IPS-18a (cell line): ENCODE measurements around the gene HOXD10.

Source experiments
- H3K27ac ChIP-seq: one replicate; pipeline ENCODE4 v1.5.1; 2013; ENCODE audit warnings: low read length
- H3K27me3 ChIP-seq: one replicate; pipeline ENCODE4 v1.6.1; 2013; ENCODE audit warnings: mild to moderate bottlenecking, low read length; ENCODE audit not compliant: control insufficient read depth, insufficient read depth
- H3K36me3 ChIP-seq: one replicate; pipeline ENCODE4 v1.6.1; 2013; ENCODE audit warnings: low read depth, low read length; ENCODE audit not compliant: control insufficient read depth
- H3K4me1 ChIP-seq: one replicate; pipeline ENCODE4 v1.6.1; 2013; ENCODE audit warnings: low read depth, low read length; ENCODE audit not compliant: control insufficient read depth
- H3K4me3 ChIP-seq: one replicate; pipeline ENCODE4 v1.5.1; 2013; ENCODE audit warnings: low read length
- H3K9ac ChIP-seq: one replicate; pipeline ENCODE4 v1.6.1; 2013; ENCODE audit warnings: mild to moderate bottlenecking, low read length, moderate library complexity
- H3K9me3 ChIP-seq: one replicate; pipeline ENCODE4 v1.6.1; 2013; ENCODE audit warnings: low read depth, low read length; ENCODE audit not compliant: control insufficient read depth

The HOXD10 gene

DNA sequence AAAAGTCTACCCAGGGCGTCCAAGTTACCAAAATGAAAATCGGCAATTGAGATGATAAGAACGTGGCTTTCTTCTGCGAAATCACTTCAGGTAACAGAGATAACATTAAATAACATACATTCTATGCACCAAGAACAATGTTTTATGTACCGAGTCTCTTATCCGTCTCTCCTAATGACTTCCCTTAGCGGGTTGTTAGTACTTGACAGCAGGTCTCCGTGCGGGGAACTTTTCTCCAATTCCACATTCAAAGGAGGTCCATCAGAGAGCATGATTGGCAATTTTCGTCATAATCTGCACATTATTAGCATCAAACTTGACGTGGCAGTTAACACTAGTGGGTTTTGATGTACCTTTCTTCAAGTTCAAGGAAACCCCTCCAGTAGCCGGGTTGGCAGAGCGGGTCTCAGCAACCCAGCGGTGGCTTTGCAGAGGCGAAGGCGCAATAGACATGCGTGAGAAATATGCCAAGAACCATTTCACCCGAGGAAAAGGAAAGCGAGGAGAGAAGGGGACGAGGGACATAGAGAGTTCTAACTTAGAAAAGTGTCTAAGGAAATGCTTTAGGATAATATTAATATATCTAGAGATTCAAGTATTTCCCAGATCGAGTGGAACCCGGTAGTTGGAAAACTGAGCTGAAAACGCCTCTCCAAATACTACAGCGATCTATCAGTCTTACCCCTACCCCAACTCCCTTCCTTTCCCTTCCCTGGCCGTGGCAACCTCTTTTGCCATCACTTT lies 37.9 kb upstream of the HOXD10 start:
- Histone ChIP-seq H3K9ac (no peak overlapping the region), H3K27ac (no peak overlapping the region), H3K4me1 (peaks cover 10% of the 10 kb centered on the region), H3K9me3 (no peaks in the 10 kb centered on the region), H3K36me3 (no peaks in the 10 kb centered on the region), H3K27me3 (peaks cover 99% of the 10 kb centered on the region), H3K4me3 (peak overlapping the region; percentile 36)

DNA sequence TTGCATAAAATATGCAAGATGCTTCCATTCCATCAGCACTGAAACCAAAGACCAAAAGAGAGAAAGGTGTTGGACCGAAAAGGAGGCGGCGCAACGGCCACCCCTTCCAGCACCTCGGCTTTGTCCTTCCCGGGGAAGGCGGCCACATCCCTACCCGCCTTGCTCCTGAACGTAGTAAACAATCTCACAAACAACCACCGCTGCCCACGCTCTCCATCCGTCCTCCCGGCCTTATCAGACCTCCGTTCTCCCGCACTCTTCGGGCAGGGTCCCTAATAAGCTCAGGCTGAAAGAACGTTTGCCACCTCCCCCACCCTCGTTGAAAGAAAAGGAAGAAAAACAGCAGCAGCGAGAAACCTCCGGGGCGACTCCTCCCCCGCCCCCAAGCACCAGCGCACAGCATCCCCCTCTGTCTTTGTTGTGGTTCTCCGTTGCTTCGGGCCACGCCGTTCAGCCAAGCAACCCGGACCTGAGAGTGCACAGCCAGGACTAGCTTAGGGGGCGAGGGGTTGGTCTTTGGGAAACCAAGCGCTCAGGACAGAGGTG lies 37.2 kb upstream of the HOXD10 start:
- H3K27me3 ChIP-seq: peaks cover 99% of the 10 kb centered on the region
- H3K4me1 ChIP-seq: peaks cover 10% of the 10 kb centered on the region
- no peak overlapping the region for H3K9ac ChIP-seq
- H3K9me3 ChIP-seq: no peaks in the 10 kb centered on the region
- no peak overlapping the region for H3K27ac ChIP-seq
- peak overlapping the region; percentile 36 for H3K4me3 ChIP-seq
- no peaks in the 10 kb centered on the region for H3K36me3 ChIP-seq

DNA sequence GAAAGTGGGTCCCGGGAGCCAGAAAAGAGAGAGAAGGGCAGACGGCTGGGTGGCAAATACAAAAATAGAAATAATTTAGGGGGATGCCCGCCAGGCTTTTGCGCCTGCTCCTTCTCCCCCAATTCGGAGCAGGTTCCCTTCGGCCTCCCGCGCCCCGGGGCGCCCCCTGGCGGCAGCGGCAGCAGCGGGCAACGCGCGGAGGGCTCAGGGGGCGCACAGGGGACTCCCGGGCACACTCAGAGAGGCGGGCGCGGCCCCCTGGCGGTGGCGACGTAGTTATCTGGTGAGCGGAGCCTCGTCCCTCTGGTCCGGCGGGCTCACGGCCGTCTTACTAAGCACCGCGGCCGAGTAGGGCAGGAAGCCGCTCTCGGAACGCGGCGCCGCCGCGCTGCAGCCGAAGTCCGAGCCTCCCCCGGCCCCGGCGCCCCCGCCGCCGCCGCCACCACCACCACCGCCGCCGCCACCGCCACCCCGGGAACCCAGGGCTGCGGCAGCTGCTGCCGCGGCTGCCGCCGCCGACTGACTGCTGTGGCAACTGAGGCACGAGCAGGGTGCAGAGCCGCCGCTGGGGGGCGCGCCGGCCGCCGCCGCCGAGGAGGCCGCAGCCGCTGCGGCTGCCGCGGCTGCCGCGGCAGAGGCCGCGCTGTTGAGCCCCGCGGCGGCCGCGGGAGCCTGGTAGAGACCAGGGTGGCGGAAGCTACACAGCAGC lies 36.6 kb upstream of the HOXD10 start:
- Histone ChIP-seq H3K36me3 (no peaks in the 10 kb centered on the region), H3K4me1 (peaks cover 10% of the 10 kb centered on the region), H3K9ac (no peak overlapping the region), H3K27ac (no peak overlapping the region), H3K9me3 (no peaks in the 10 kb centered on the region), H3K27me3 (peaks cover 99% of the 10 kb centered on the region), H3K4me3 (peak overlapping the region; percentile 36)

DNA sequence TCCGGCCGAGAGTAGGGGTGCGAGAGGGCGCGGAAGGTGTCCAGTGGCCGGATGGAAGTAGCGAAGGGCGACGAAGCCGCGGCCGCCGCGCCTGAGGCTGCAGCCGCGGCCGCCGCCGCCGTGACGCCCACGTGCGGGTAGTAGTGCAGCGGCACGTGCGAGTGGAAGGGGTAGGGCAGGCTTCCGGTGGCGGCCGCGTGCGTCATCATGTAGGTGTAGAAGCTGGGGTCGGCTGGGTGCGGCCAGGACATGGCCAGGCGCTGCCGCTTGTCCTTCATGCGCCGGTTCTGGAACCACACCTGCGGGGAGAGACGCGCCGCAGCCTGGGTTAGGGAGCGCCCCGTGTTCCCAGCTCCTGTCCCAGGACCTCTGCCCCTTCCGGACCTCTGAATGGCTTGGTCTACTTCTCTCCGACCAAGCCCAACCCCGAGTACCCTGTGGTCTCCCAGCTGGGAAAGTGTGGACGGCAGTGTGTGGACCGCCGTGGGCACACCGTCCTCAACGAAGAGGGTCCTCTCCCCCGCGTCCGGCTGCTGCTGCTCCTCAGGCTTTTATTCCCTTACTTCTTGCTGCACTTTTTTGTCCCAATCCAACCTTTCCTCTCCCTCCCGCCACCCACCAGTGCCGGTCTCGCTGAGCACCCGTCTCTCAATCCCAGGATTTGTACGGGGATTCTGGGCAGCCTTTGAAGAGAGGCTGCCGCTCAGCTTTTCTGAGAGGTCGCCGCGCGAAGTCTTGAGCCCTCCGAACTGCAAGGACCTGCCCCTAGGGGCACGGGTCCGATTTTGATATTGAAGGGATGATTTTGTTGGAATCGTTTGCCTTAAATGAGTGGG lies 35.8 kb upstream of the HOXD10 start:
- H3K27me3 ChIP-seq: peaks cover 99% of the 10 kb centered on the region
- H3K4me3 ChIP-seq: no peak overlapping the region
- peaks cover 10% of the 10 kb centered on the region for H3K4me1 ChIP-seq
- H3K27ac ChIP-seq: no peak overlapping the region
- no peak overlapping the region for H3K9ac ChIP-seq
- H3K36me3 ChIP-seq: no peaks in the 10 kb centered on the region
- no peaks in the 10 kb centered on the region for H3K9me3 ChIP-seq

DNA sequence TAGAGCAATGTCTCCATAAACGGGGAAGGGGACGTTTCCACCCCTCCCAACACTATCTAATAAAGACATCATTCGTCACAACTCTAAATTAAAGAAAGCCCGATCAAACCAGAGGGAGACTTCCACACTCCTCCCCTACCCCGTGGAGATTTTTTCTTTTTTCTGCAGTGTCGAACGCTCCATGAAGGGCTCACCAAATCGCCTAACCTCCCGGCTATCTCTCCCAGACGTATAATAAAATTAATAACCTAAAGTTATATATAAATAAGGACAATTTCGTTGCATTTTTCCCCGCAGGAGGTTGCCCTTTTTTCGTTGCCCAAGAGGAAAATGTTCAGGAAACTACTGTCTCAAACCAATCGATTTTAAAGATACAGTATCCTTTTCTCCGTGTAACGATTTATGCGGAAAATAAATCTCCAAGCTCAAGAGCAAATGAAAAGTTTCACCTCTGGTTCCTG lies 35.2 kb upstream of the HOXD10 start:
- no peak overlapping the region for H3K9ac ChIP-seq
- H3K36me3 ChIP-seq: no peaks in the 10 kb centered on the region
- H3K4me3 ChIP-seq: no peak overlapping the region
- no peak overlapping the region for H3K27ac ChIP-seq
- H3K4me1 ChIP-seq: peaks cover 10% of the 10 kb centered on the region
- peaks cover 99% of the 10 kb centered on the region for H3K27me3 ChIP-seq
- H3K9me3 ChIP-seq: no peaks in the 10 kb centered on the region

DNA sequence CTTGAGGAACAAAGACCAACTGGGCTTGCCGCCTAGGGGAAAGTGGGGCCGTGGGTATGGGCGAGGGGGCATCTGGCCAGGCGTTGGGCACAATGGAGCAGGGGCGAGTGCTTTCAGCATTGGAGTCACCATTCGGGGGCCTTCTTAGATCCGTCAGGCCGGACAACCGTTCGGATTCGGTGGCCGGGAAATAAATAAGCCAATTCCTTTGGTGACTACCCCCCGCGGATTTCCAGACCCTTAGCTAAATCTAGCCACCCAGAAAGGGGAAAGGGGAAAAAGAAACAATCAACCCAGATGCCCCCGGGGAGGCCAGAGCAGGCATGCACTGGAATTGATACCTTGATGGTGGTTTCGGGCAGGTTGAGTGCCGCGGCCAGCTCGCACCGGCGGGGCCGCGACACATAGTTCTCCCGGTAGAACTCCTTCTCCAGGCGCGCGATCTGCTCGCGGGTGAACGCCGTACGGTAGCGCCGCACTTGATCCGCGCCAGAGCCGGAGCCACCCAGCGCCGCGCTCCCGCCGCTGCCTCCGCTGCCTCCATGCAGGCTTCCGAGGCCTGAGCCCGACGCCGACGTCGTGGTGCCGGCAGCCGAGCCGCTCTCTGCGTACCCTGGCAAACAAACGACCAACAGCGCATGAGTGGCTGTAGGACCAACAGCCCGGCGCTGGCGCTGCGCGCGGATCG lies 34.6 kb upstream of the HOXD10 start:
- H3K27me3 ChIP-seq: peaks cover 99% of the 10 kb centered on the region
- no peaks in the 10 kb centered on the region for H3K36me3 ChIP-seq
- H3K9ac ChIP-seq: no peak overlapping the region
- H3K4me3 ChIP-seq: no peak overlapping the region
- H3K4me1 ChIP-seq: peaks cover 10% of the 10 kb centered on the region
- no peak overlapping the region for H3K27ac ChIP-seq
- H3K9me3 ChIP-seq: no peaks in the 10 kb centered on the region

DNA sequence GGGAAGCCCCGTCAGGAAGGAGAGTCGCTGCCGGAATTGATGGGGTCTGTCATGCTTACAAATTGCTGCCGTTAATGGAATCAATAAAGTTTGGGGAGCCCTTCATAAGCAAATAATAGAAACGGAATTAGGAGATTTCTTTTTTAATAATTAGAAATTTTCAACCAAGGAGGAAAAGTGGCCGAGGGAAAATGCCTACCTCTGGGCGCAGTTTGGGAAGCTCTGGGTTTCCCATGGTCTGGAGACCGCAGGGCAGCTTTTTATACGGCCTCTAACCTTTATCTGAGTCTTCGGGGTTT lies 34.1 kb upstream of the HOXD10 start:
- Histone ChIP-seq H3K9ac (no peak overlapping the region), H3K4me1 (peaks cover 10% of the 10 kb centered on the region), H3K36me3 (no peaks in the 10 kb centered on the region), H3K9me3 (no peaks in the 10 kb centered on the region), H3K27me3 (peaks cover 99% of the 10 kb centered on the region), H3K4me3 (no peak overlapping the region), H3K27ac (no peak overlapping the region)

DNA sequence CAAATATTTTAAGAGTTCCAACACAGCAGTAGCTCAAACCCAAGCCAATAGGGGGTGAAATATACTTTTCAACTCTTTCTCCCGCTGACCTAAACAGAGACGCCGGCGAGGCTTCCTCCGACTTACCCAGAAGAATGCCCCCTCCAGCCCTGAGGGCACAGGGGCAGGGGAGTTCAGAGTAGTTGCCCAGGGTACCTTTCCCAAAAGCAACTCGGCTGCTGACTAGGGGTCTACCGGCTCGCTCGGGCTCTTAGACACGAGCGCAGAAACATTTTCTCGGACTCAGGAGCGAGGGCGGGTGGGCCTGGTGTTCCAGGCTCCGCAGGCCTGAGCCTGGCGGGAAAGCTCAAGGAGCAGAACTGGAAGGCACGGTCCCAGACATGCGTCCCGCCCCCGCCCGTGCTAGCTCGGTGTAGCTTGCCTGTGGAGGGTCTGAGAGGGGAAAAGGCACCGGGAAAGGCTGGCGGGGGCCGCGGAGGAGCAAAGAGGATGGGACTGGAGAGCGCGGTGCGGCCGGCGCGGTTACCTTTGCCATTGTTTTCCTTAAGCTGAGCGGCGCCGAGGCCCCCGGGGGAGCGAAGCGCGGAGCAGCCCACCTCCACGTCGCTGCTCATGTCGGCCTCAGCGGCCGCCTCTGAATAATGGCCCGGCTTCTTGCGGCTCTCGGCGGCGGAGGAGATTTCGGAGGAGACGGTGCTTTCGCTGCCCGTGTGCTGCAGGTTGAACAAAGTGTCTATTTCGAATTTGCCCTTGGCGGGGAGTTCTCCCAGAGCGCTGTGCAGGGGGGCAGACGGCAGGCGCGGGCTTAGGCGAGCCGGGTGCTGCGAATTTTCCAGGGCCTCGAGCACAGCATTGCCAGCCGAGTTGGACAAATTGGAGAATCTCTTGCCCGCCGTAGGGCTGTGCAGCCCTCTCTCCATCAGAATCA lies 33.5 kb upstream of the HOXD10 start:
- H3K27me3 ChIP-seq: peaks cover 99% of the 10 kb centered on the region
- no peak overlapping the region for H3K4me3 ChIP-seq

DNA sequence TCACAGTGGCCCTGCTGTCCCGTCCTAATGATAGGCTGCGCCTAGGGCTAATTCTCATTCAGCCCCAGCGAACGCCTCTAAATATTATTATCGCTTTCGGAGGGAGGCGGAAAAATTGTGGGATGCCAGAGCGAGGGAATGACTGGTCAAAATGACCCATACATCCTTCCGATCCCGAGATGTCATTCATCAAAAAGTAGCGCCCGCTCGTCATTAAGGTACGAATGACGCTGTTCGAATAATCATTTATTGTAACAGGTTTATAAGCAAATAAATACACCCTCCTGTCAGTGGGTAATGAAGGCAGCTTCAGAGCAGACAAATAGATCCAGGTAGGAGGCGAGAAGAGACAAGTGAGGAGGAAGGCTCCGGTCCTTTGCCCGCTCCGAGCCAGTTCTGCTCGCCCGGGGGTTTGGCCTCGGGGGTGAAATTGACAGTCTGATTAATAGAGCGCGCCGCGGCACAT lies 32.7 kb upstream of the HOXD10 start, which contains the start of gene EVX2:
EVX2 (minus strand) TSS at position 167 of the 466 bp plus-strand sequence. CDS start 186 bp downstream, outside the sequence.
- Histone ChIP-seq H3K36me3 (no peaks in the 10 kb centered on the region), H3K4me3 (no peak within 1 kb of the TSS), H3K27ac (no peak within 1 kb of the TSS), H3K4me1 (peaks cover 6% of the 10 kb centered on the region), H3K9me3 (no peaks in the 10 kb centered on the region), H3K9ac (no peak within 1 kb of the TSS), H3K27me3 (peaks cover 99% of the 10 kb centered on the region)

More for the DNA sequence above, 33.5 kb upstream of the HOXD10 start:
- Histone ChIP-seq H3K36me3 (no peaks in the 10 kb centered on the region), H3K9me3 (no peaks in the 10 kb centered on the region), H3K4me1 (peaks cover 10% of the 10 kb centered on the region), H3K9ac (no peak overlapping the region), H3K27ac (no peak overlapping the region)

DNA sequence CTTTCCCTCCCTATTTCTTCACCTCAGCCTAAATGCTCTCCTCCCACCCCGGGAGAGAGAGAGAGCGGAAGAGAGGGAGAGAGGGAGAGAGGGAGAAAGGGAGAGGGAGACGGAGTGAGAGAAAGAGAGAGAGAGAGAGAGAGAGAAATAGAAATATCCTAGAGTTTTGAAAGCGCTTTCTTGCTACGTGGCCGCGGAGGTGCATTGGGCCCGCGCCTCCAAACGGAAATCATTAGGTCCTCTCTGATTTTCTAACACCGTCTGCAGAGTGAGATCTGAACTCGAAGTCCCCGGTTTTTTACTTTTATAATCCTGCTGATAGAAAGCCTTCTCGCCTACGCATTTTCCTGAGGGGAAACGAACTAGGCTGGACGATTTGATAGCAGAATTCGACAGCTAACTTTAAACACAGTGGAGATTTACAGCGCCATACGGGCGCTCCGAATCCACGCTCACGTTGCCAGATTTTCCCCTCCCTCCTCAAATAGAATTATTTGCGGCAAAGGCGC lies 31.9 kb upstream of the HOXD10 start:
- H3K9me3 ChIP-seq: no peaks in the 10 kb centered on the region
- peaks cover 99% of the 10 kb centered on the region for H3K27me3 ChIP-seq
- H3K4me3 ChIP-seq: no peak overlapping the region

More for the DNA sequence above, 31.9 kb upstream of the HOXD10 start:
- no peaks in the 10 kb centered on the region for H3K36me3 ChIP-seq
- no peak overlapping the region for H3K27ac ChIP-seq
- no peak overlapping the region for H3K9ac ChIP-seq
- H3K4me1 ChIP-seq: no peaks in the 10 kb centered on the region
